ENCODE measurements around the gene ATG13. TPM values are rescaled to one million over a fixed set of nuclear protein-coding genes. Genes with fewer than 3 reads are reported as not detected.

ATG13 gene
- total and polyA plus RNA-seq, 2 of the 4 experiments (the other 2 are of a cell fraction) = 43.0 to 49.7 TPM

- H2BK20ac ChIP-seq (ENCODE audit: low read depth, low read length) = no peak overlapping the region
- CTCF ChIA-PET = no interaction called here
- peaks cover 13% of the 10 kb centered on the region for H3K4me1 ChIP-seq (ENCODE audit: control insufficient read depth, insufficient read depth, low read length)
- TF ChIP-seq BHLHE40 (IDR thresholded peaks at IDR 0.05; ENCODE audit: low read depth, low read length) (no peak), RCOR1 (IDR thresholded peaks at IDR 0.05; ENCODE audit: insufficient replicate concordance, low read length) (no peak)
- ATAC-seq (ENCODE audit: low read depth) (no peak), DNase-seq (no peak)
- H3K14ac ChIP-seq (replicated peaks; ENCODE audit: low read depth, low read length) = no peak overlapping the region
- no peak overlapping the region for H2BK5ac ChIP-seq (ENCODE audit: low read depth, low read length, poor library complexity, severe bottlenecking)
- dilution Hi-C loops (cut with HindIII; ENCODE audit: low sequenced_read_pairs, unreplicated experiment) (no loop called here), intact Hi-C loops (cut with micrococcal nuclease) (no loop called here), in situ Hi-C loops (cut with MboI; ENCODE audit: low sequenced_read_pairs) (no loop called here)
- H3K9me1 ChIP-seq (ENCODE audit: insufficient read depth, low read length) = peaks cover 12% of the 10 kb centered on the region; the same call in 1 of the 2 replicates
- no peaks in the 10 kb centered on the region for H3K9me3 ChIP-seq (ENCODE audit: control insufficient read depth, insufficient read depth, low read length)
- H2AK9ac ChIP-seq (replicated peaks; ENCODE audit: low read depth, low read length, poor library complexity) = peak overlapping the region; percentile 55
- WGBS, 2 experiments (ENCODE audit: extremely low coverage in 2 of 2, insufficient read length in 1 of 2) = 95% methylated on average over 7 of the region's 12 CpGs; no CpG with 5 or more reads in 1 of the 2 experiments
- H3K9ac ChIP-seq (ENCODE audit: low read depth, low read length) = no peak overlapping the region
- H2BK15ac ChIP-seq (ENCODE audit: low read depth, low read length) = no peak overlapping the region
- POLR2A ChIA-PET (ENCODE audit: unreplicated experiment) = interaction anchor here (0.9 kb wide), 1 partner anchor 842 kb away, joined by 5 read pairs; no protein-coding TSS in a partner anchor
- no peak overlapping the region for H2BK120ac ChIP-seq (ENCODE audit: low read depth, low read length)
- H4K20me1 ChIP-seq (ENCODE audit: insufficient read depth, low read length) = 0 out of 2 replicates have a peak, but pooled peaks cover 12% of the 10 kb centered on the region
- no peak overlapping the region for H3K27ac ChIP-seq (ENCODE audit: insufficient read depth, low read length)
- no peak overlapping the region for H3K56ac ChIP-seq (ENCODE audit: extremely low read depth, insufficient read depth, low read length)
- H3K27me3 ChIP-seq (ENCODE audit: control insufficient read depth, insufficient read depth, low read length) = no peaks in the 10 kb centered on the region
- H3K36me3 ChIP-seq (ENCODE audit: control insufficient read depth, insufficient read depth, low read length) = peaks cover 50% of the 10 kb centered on the region
- no peak overlapping the region for H2AFZ ChIP-seq (replicated peaks; ENCODE audit: low read length, poor library complexity)
- peaks cover 34 to 72% of the 10 kb centered on the region in 2 experiments for H3K79me1 ChIP-seq (ENCODE audit: low read depth in 1 of 2, low read length in 2 of 2)
- no peak overlapping the region for H3K23ac ChIP-seq (ENCODE audit: low read depth, low read length)
- no peak overlapping the region for H3K4me3 ChIP-seq (ENCODE audit: insufficient read depth, low read depth, low read length)
- no peak overlapping the region for H3K4me2 ChIP-seq (ENCODE audit: low read depth, low read length)
- H3K18ac ChIP-seq (ENCODE audit: low read depth, low read length) = no peak overlapping the region
- H3K4ac ChIP-seq (ENCODE audit: low read depth, low read length) = no peak overlapping the region
- no peak overlapping the region for H4K5ac ChIP-seq (ENCODE audit: low read depth, low read length)
- no peak overlapping the region for H2AK5ac ChIP-seq (ENCODE audit: low read depth, low read length)
- H4K8ac ChIP-seq (ENCODE audit: low read depth in 2 of 2, low read length in 2 of 2) = no peak overlapping the region
- H4K91ac ChIP-seq (ENCODE audit: insufficient read depth, low read depth, low read length) = no peak overlapping the region
- no TSS peak for BruUV-seq (replicated peaks)
These were observed 78.2 kb downstream of the ATG13 start for GRCh38 chr11:46695345-46696211.

Data from IMR-90 (cell line).